B cell (primary cell): ENCODE data around the gene NBR1. TPM values are rescaled to one million over a fixed set of nuclear protein-coding genes. Genes with fewer than 3 reads are reported as not detected.

Experiments
- ATAC-seq: fragments of 200-7000 bp; cut with Tn5 transposase; one replicate; pipeline ENCODE4 v1.10.0; 2021; ENCODE audit warnings: low read depth, mild to moderate bottlenecking, moderate number of reproducible peaks, moderate library complexity
- CTCF ChIA-PET: fragments of 350-600 bp; sonication (Branson Sonifier 250); formaldehyde crosslinking; loops from one replicate; lab custom pipeline; 2021; ENCODE audit warnings: antibody characterized with exemption, inconsistent platforms; lab: Charles Lee
- POLR2A ChIA-PET: fragments of 350-600 bp; sonication (Branson Sonifier 250); formaldehyde crosslinking; loops from one replicate; lab custom pipeline; 2021; ENCODE audit warnings: antibody characterized with exemption; lab: Charles Lee
- DNase-seq: peaks from one replicate; pipeline ENCODE4 v3.0.0; 2013
- H2AFZ ChIP-seq: 2 replicates; pipeline ENCODE4 v1.6.1; 2012; ENCODE audit warnings: mild to moderate bottlenecking, low read depth, low read length; ENCODE audit not compliant: insufficient read depth, poor library complexity, severe bottlenecking
- H3K27ac ChIP-seq, 2 donors: 1 replicate in 1 of 2; 2 replicates in 1 of 2; pipeline ENCODE4 v1.5.1; 2012 to 2013; ENCODE audit warnings: low read length in 2 of 2, mild to moderate bottlenecking in 2 of 2, moderate library complexity in 1 of 2
- H3K27me3 ChIP-seq, 4 experiments: fragments of 200-600 bp in 1 of 4; sonication (generic) in 1 of 4; replicated peaks in 1 of 4; 1 replicate in 2 of 4; 2 replicates in 2 of 4; pipeline versions ENCODE4 v1.6.1 to v1.7.0; 2013 to 2016; ENCODE audit warnings: low read length in 3 of 4, mild to moderate bottlenecking in 2 of 4, mixed read lengths in 1 of 4, moderate library complexity in 1 of 4; ENCODE audit not compliant: insufficient read depth in 4 of 4, control insufficient read depth in 3 of 4; ENCODE audit errors: control extremely low read depth in 1 of 4
- H3K36me3 ChIP-seq, 2 experiments: replicated peaks in 1 of 2; 1 replicate in 1 of 2; 2 replicates in 1 of 2; pipeline versions ENCODE4 v1.6.1 to v1.7.1; 2013; ENCODE audit warnings: low read length in 1 of 2; ENCODE audit not compliant: insufficient read depth in 2 of 2, control insufficient read depth in 1 of 2; ENCODE audit errors: control extremely low read depth in 1 of 2, extremely low read depth in 1 of 2
- H3K4me1 ChIP-seq, 2 donors: fragments of 200-600 bp in 1 of 2; sonication (generic) in 1 of 2; 1 replicate in 1 of 2; 2 replicates in 1 of 2; pipeline versions ENCODE4 v1.5.1 to v1.6.1; 2013 to 2017; ENCODE audit warnings: low read length in 2 of 2; ENCODE audit not compliant: control insufficient read depth in 2 of 2, insufficient read depth in 2 of 2
- H3K4me2 ChIP-seq: replicated peaks from 2 replicates; pipeline ENCODE3; 2012; ENCODE audit warnings: mild to moderate bottlenecking, low read depth, low read length; ENCODE audit not compliant: poor library complexity, severe bottlenecking
- H3K4me3 ChIP-seq, 5 experiments: fragments of 200-600 bp in 1 of 5; sonication (generic) in 1 of 5; 1 replicate in 3 of 5; 2 replicates in 2 of 5; pipeline versions ENCODE4 v1.5.1 to v1.7.0; 2011 to 2016; ENCODE audit warnings: low read length in 4 of 5, mild to moderate bottlenecking in 4 of 5, low read depth in 2 of 5, control low read depth in 1 of 5, moderate library complexity in 1 of 5; ENCODE audit not compliant: insufficient read depth in 1 of 5; ENCODE audit errors: control extremely low read depth in 1 of 5, extremely low read depth in 1 of 5
- H3K79me2 ChIP-seq: fragments of 200-600 bp; sonication (generic); one replicate; pipeline ENCODE4 v1.6.0; 2016; ENCODE audit warnings: low read length; ENCODE audit not compliant: control insufficient read depth, insufficient read depth
- H3K9ac ChIP-seq: fragments of 200-600 bp; sonication (generic); 2 replicates; pipeline ENCODE4 v1.6.1; 2017; ENCODE audit warnings: mild to moderate bottlenecking, low read length, moderate library complexity
- H3K9me3 ChIP-seq, 3 donors: one replicate each; pipeline versions ENCODE4 v1.6.1 to v1.7.1; 2013; ENCODE audit warnings: low read length in 2 of 3; ENCODE audit not compliant: control insufficient read depth in 2 of 3, insufficient read depth in 1 of 3; ENCODE audit errors: control extremely low read depth in 1 of 3
- H4K20me1 ChIP-seq: 2 replicates; pipeline ENCODE4 v1.6.0; 2012; ENCODE audit warnings: mild to moderate bottlenecking, low read length; ENCODE audit not compliant: insufficient read depth, control insufficient read depth, poor library complexity, severe bottlenecking
- H3K27ac Mint-ChIP-seq: one replicate; pipeline ENCODE4 v1.8.0; 2021; ENCODE audit warnings: mixed read lengths
- H3K27me3 Mint-ChIP-seq: one replicate; pipeline ENCODE4 v1.8.0; 2021; ENCODE audit warnings: mixed read lengths
- H3K4me1 Mint-ChIP-seq: one replicate; pipeline ENCODE4 v1.8.0; 2021; ENCODE audit warnings: mixed read lengths
- H3K4me3 Mint-ChIP-seq: one replicate; pipeline ENCODE4 v1.8.0; 2021; ENCODE audit warnings: mixed read lengths
- H3K9me3 Mint-ChIP-seq: one replicate; pipeline ENCODE4 v1.8.0; 2022; ENCODE audit warnings: mixed read lengths; ENCODE audit not compliant: insufficient read depth
- EZH2 ChIP-seq: IDR thresholded peaks from 2 replicates; pipeline ENCODE4 v1.6.1; 2012; ENCODE audit warnings: borderline replicate concordance, low read depth, mild to moderate bottlenecking, moderate library complexity, low read length; ENCODE audit not compliant: insufficient read depth, poor library complexity, severe bottlenecking
- WGBS: methylation state at CpG from one replicate; pipeline ENCODE4 v1.1.5; 2013; ENCODE audit warnings: missing lambda C conversion rate; ENCODE audit not compliant: insufficient coverage; 5-methylcytosine and 5-hydroxymethylcytosine counted together
- intact Hi-C: fragments of 100-400 bp; cut with micrococcal nuclease; formaldehyde crosslinking; loops from one replicate; pipeline ENCODE4 v1.10.0; 2022
- polyA plus RNA-seq: library from polyadenylated mRNA; depleted of rRNA; stranded (reverse); fragments of >200 nt; gene quantifications from 2 replicates; pipeline ENCODE4 v1.2.3, GENCODE V29; 2012
- total RNA-seq, 2 donors: library from RNA; stranded (reverse); fragments of 120-200 nt in 1 of 2; gene quantifications; 1 replicate in 1 of 2; 2 replicates in 1 of 2; pipeline versions ENCODE4 v1.2.3 to v1.2.4, GENCODE V29; 2013 to 2022
- TF ChIP-seq, protein P1 (sequence below): fragments of 200-600 bp; IDR thresholded peaks from one replicate; pipeline ENCODE4 v1.8.0; 2022; ENCODE audit warnings: antibody characterized with exemption, mild to moderate bottlenecking

Gene NBR1
- total and polyA plus RNA-seq, 2 donors (not counting 1 experiment from before 2014, with no cell fraction given): 18.8 to 43.9 TPM

DNA sequence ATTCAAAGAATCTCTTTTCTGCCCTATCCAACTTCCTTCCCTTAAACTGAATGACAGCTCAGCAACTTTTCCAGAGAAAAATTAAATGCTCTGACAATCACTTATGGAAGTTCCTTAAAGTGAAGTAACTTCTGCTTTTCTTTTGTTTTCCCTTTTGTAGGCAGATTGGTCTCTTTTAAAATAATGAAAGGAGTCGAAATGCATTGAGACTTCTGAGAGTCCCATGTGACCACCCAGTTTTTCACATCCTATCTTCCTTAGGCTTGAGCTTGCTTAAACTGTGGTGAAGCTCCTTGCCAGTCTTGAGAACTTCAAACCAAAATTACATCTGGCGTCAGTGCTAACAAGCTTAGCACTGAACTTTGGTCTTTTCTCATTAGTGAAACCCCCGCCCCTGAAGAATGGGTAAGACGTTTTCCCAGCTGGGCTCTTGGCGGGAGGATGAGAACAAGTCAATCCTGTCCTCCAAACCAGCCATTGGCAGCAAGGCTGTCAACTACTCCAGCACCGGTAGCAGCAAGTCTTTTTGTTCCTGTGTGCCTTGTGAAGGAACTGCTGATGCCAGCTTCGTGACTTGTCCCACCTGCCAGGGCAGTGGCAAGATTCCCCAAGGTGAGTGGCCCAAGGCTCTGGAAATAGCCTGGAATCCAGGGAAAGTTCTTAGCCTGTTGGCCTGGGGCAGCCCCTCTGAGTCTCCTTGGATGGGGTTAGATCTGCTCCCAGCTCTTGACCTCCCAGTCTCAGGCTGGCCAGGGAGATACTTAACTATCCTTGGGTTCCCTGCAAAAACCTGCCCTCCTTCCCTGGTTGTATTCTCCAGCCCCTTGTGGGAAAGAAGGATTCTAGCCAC is 41.9 kb downstream of the NBR1 start:
- no peak for TF ChIP-seq EZH2
- TF ChIP-seq, protein P1, sequence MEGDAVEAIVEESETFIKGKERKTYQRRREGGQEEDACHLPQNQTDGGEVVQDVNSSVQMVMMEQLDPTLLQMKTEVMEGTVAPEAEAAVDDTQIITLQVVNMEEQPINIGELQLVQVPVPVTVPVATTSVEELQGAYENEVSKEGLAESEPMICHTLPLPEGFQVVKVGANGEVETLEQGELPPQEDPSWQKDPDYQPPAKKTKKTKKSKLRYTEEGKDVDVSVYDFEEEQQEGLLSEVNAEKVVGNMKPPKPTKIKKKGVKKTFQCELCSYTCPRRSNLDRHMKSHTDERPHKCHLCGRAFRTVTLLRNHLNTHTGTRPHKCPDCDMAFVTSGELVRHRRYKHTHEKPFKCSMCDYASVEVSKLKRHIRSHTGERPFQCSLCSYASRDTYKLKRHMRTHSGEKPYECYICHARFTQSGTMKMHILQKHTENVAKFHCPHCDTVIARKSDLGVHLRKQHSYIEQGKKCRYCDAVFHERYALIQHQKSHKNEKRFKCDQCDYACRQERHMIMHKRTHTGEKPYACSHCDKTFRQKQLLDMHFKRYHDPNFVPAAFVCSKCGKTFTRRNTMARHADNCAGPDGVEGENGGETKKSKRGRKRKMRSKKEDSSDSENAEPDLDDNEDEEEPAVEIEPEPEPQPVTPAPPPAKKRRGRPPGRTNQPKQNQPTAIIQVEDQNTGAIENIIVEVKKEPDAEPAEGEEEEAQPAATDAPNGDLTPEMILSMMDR: no peak
- H3K27ac Mint-ChIP-seq: peak overlapping the region; percentile 98
- H3K9me3 ChIP-seq: no peaks in the 10 kb centered on the region
- peak overlapping the region; percentile 90 for H3K4me2 ChIP-seq
- H3K4me3 ChIP-seq: peak overlapping the region; percentile 71 to 92 (median 83)
- H4K20me1 ChIP-seq: no peaks in the 10 kb centered on the region
- H3K9me3 Mint-ChIP-seq: no peaks in the 10 kb centered on the region
- DNase-seq (peak; percentile 54), ATAC-seq (no peak)
- 26% methylated on average over 4 of the region's 7 CpGs for WGBS
- H3K36me3 ChIP-seq: peaks cover 22 to 41% of the 10 kb centered on the region in 2 experiments
- H3K27me3 ChIP-seq: no peaks in the 10 kb centered on the region
- H3K9ac ChIP-seq: peak overlapping the region; percentile 84
- H3K79me2 ChIP-seq: peaks cover 12% of the 10 kb centered on the region
- intact Hi-C loops: loop anchor here (1.0 to 2.0 kb wide), 3 partner anchors 102 to 214 kb away; partner anchors contain the start of gene RPL27
- H3K4me1 ChIP-seq: peaks cover 21 to 27% of the 10 kb centered on the region in 2 donors
- H3K27me3 Mint-ChIP-seq: no peaks in the 10 kb centered on the region
- H3K27ac ChIP-seq: peak overlapping the region; percentile 71 to 88
- peak overlapping the region; percentile 90 for H2AFZ ChIP-seq
- POLR2A ChIA-PET: interaction anchor here (0.6 to 3.1 kb wide), 9 partner anchors 21 to 228 kb away, joined by 3 to 115 read pairs (median 7); partner anchors contain the start of gene NBR1
- CTCF ChIA-PET: interaction anchor here (0.8 to 2.0 kb wide), 11 partner anchors 13 to 370 kb away, joined by 3 to 15 read pairs (median 5); partner anchors contain the start of genes DHX8, NBR1 and RPL27
- peak overlapping the region; percentile 99 for H3K4me3 Mint-ChIP-seq
- peaks cover 38% of the 10 kb centered on the region for H3K4me1 Mint-ChIP-seq
